ENCODE results near the gene CORIN. TPM values are rescaled to one million over a fixed set of nuclear protein-coding genes. Genes with fewer than 3 reads are reported as not detected.

CORIN gene
- total and polyA plus RNA-seq, 2 of the 4 experiments (the other 2 are of a cell fraction), result 20.3 to 24.7 TPM

DNA sequence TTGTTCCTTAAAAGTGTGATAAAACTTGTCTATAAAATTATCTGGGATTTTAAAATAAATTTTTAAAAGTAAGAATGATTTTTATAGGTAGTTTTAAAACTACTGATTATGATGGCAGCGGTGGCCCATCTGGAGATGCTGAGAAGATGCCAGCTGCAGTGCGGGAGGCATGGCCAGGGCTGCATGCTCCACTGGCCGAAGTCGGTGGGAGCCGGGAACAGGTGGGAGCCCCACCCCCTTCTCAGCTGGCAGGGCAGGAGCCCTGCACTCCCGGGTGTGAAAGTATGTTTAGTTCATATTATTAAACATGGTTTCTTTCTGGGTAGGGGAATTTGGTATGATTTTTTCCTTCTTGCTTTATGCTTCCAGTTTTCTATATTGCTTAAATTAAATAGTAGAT lies 63.8 kb downstream of the CORIN start:
- WGBS, 2 experiments (ENCODE audit: extremely low coverage in 2 of 2, insufficient read length in 1 of 2), result no CpG with 5 or more reads among the region's 6 CpGs
- ChIA-PET CTCF (no interaction called here), POLR2A (ENCODE audit: unreplicated experiment) (no interaction called here)
- no peak overlapping the region for H4K5ac ChIP-seq (ENCODE audit: low read depth, low read length)
- ATAC-seq (ENCODE audit: low read depth) (no peak), DNase-seq (no peak)
- no peaks in the 10 kb centered on the region for H3K27me3 ChIP-seq (ENCODE audit: control insufficient read depth, insufficient read depth, low read length)
- no peak overlapping the region for H2BK5ac ChIP-seq (ENCODE audit: low read depth, low read length, poor library complexity, severe bottlenecking)
- TF ChIP-seq, protein P1, sequence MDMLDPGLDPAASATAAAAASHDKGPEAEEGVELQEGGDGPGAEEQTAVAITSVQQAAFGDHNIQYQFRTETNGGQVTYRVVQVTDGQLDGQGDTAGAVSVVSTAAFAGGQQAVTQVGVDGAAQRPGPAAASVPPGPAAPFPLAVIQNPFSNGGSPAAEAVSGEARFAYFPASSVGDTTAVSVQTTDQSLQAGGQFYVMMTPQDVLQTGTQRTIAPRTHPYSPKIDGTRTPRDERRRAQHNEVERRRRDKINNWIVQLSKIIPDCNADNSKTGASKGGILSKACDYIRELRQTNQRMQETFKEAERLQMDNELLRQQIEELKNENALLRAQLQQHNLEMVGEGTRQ (IDR thresholded peaks at IDR 0.05; ENCODE audit: low read depth, low read length), result no peak
- TF ChIP-seq RFX5 (IDR thresholded peaks at IDR 0.05; ENCODE audit: low read depth, low read length) (no peak), MAFK (IDR thresholded peaks at IDR 0.05; ENCODE audit: low read depth, low read length) (no peak), MAZ (IDR thresholded peaks at IDR 0.05; ENCODE audit: borderline replicate concordance, low read depth, low read length) (no peak), CEBPB (IDR thresholded peaks at IDR 0.05; ENCODE audit: low read depth, low read length) (no peak), NFE2L2 (IDR thresholded peaks at IDR 0.05; ENCODE audit: low read depth, low read length) (no peak), RAD21 (IDR thresholded peaks at IDR 0.05; ENCODE audit: low read length) (no peak), SMC3 (IDR thresholded peaks at IDR 0.05; ENCODE audit: low read depth, low read length) (no peak), FOS (IDR thresholded peaks at IDR 0.05; ENCODE audit: low read depth, low read length) (no peak), RCOR1 (IDR thresholded peaks at IDR 0.05; ENCODE audit: insufficient replicate concordance, low read length) (no peak), POLR2A (IDR thresholded peaks at IDR 0.05; ENCODE audit: low read depth, low read length) (no peak), BHLHE40 (IDR thresholded peaks at IDR 0.05; ENCODE audit: low read depth, low read length) (no peak), MXI1 (IDR thresholded peaks at IDR 0.05; ENCODE audit: borderline replicate concordance, low read depth, low read length) (no peak), CHD1 (IDR thresholded peaks at IDR 0.05; ENCODE audit: low read depth, low read length) (no peak)
- TF ChIP-seq, protein P2, sequence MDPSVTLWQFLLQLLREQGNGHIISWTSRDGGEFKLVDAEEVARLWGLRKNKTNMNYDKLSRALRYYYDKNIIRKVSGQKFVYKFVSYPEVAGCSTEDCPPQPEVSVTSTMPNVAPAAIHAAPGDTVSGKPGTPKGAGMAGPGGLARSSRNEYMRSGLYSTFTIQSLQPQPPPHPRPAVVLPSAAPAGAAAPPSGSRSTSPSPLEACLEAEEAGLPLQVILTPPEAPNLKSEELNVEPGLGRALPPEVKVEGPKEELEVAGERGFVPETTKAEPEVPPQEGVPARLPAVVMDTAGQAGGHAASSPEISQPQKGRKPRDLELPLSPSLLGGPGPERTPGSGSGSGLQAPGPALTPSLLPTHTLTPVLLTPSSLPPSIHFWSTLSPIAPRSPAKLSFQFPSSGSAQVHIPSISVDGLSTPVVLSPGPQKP (IDR thresholded peaks at IDR 0.05; ENCODE audit: borderline replicate concordance, low read depth, low read length), result no peak
- TF ChIP-seq, protein P3, sequence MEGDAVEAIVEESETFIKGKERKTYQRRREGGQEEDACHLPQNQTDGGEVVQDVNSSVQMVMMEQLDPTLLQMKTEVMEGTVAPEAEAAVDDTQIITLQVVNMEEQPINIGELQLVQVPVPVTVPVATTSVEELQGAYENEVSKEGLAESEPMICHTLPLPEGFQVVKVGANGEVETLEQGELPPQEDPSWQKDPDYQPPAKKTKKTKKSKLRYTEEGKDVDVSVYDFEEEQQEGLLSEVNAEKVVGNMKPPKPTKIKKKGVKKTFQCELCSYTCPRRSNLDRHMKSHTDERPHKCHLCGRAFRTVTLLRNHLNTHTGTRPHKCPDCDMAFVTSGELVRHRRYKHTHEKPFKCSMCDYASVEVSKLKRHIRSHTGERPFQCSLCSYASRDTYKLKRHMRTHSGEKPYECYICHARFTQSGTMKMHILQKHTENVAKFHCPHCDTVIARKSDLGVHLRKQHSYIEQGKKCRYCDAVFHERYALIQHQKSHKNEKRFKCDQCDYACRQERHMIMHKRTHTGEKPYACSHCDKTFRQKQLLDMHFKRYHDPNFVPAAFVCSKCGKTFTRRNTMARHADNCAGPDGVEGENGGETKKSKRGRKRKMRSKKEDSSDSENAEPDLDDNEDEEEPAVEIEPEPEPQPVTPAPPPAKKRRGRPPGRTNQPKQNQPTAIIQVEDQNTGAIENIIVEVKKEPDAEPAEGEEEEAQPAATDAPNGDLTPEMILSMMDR (conservative IDR thresholded peaks at IDR 0.05; ENCODE audit: low read depth, low read length), result no peak
- no peak overlapping the region for H2BK20ac ChIP-seq (ENCODE audit: low read depth, low read length)
- in situ Hi-C loops (cut with MboI; ENCODE audit: low sequenced_read_pairs), result no loop called here
- no peak overlapping the region for H3K9ac ChIP-seq (ENCODE audit: low read depth, low read length)
- H4K20me1 ChIP-seq (ENCODE audit: insufficient read depth, low read length), result no peaks in the 10 kb centered on the region
- no peak overlapping the region for H3K4me3 ChIP-seq (ENCODE audit: insufficient read depth, low read depth, low read length)
- H3K14ac ChIP-seq (replicated peaks; ENCODE audit: low read depth, low read length), result no peak overlapping the region
- H4K8ac ChIP-seq (ENCODE audit: low read depth in 2 of 2, low read length in 2 of 2), result no peak overlapping the region
- no peak overlapping the region for H3K23ac ChIP-seq (ENCODE audit: low read depth, low read length)
- no peak overlapping the region for H2AFZ ChIP-seq (replicated peaks; ENCODE audit: low read length, poor library complexity)
- H3K27ac ChIP-seq (ENCODE audit: insufficient read depth, low read length), result no peak overlapping the region
- H3K79me1 ChIP-seq (ENCODE audit: low read depth in 1 of 2, low read length in 2 of 2), result no peaks in the 10 kb centered on the region
- no peak overlapping the region for H2AK9ac ChIP-seq (replicated peaks; ENCODE audit: low read depth, low read length, poor library complexity)
- no peak overlapping the region for H4K91ac ChIP-seq (ENCODE audit: insufficient read depth, low read depth, low read length)
- H2AK5ac ChIP-seq (ENCODE audit: low read depth, low read length), result no peak overlapping the region
- dilution Hi-C loops (cut with HindIII; ENCODE audit: low sequenced_read_pairs, unreplicated experiment), result no loop called here
- BruUV-seq (replicated peaks), result no TSS peak
- H3K56ac ChIP-seq (ENCODE audit: extremely low read depth, insufficient read depth, low read length), result no peak overlapping the region
- intact Hi-C loops (cut with micrococcal nuclease), result no loop called here
- H3K4me1 ChIP-seq (ENCODE audit: control insufficient read depth, insufficient read depth, low read length), result no peaks in the 10 kb centered on the region
- no peak overlapping the region for H2BK120ac ChIP-seq (ENCODE audit: low read depth, low read length)
- H2BK15ac ChIP-seq (ENCODE audit: low read depth, low read length), result no peak overlapping the region
- H3K18ac ChIP-seq (ENCODE audit: low read depth, low read length), result no peak overlapping the region
- no peak overlapping the region for H3K4ac ChIP-seq (ENCODE audit: low read depth, low read length)
- H3K4me2 ChIP-seq (ENCODE audit: low read depth, low read length), result no peak overlapping the region
- no peaks in the 10 kb centered on the region for H3K36me3 ChIP-seq (ENCODE audit: control insufficient read depth, insufficient read depth, low read length)
- no peaks in the 10 kb centered on the region for H3K9me1 ChIP-seq (ENCODE audit: insufficient read depth, low read length)
- H3K9me3 ChIP-seq (ENCODE audit: control insufficient read depth, insufficient read depth, low read length), result no peaks in the 10 kb centered on the region
